ENCODE measurements around the gene FGF8. TPM values are rescaled to one million over a fixed set of nuclear protein-coding genes. Genes with fewer than 3 reads are reported as not detected.

Gene FGF8
- total and polyA plus RNA-seq, 9 of the 15 experiments (the other 6 are each of a cell fraction or from before 2014, with no cell fraction given) = 0.13 to 0.82 (median 0.37) TPM; not detected in 5

GRCh38 chr10:101824736-101825135 is 48.8 kb upstream of the FGF8 start (continued):
- TF ChIP-seq E2F8 (IDR thresholded peaks at IDR 0.05; ENCODE audit: low read depth, partially characterized antibody) = no peak
- no peak for TF ChIP-seq ATF1 (CRISPR knock-in tag; IDR thresholded peaks at IDR 0.05)
- TF ChIP-seq ATF1 (tag; IDR thresholded peaks at IDR 0.05) = peak; percentile 42; the same call in 1 of the 2 replicates
- TF ChIP-seq TRIM28 (IDR thresholded peaks at IDR 0.05) = no peak
- TF ChIP-seq, protein P1, sequence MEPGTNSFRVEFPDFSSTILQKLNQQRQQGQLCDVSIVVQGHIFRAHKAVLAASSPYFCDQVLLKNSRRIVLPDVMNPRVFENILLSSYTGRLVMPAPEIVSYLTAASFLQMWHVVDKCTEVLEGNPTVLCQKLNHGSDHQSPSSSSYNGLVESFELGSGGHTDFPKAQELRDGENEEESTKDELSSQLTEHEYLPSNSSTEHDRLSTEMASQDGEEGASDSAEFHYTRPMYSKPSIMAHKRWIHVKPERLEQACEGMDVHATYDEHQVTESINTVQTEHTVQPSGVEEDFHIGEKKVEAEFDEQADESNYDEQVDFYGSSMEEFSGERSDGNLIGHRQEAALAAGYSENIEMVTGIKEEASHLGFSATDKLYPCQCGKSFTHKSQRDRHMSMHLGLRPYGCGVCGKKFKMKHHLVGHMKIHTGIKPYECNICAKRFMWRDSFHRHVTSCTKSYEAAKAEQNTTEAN (CRISPR knock-in tag; IDR thresholded peaks at IDR 0.05) = no peak
- TF ChIP-seq FOS (IDR thresholded peaks at IDR 0.05; ENCODE audit: extremely low read depth, insufficient read length) = no peak
- no peak for TF ChIP-seq UBTF (IDR thresholded peaks at IDR 0.05; ENCODE audit: borderline replicate concordance in 1 of 2, low read depth in 2 of 2, low read length in 2 of 2)
- TF ChIP-seq ZNF217 (CRISPR knock-in tag; IDR thresholded peaks at IDR 0.05) = no peak
- TF ChIP-seq DNMT1 (IDR thresholded peaks at IDR 0.05) = no peak
- TF ChIP-seq, protein P2, sequence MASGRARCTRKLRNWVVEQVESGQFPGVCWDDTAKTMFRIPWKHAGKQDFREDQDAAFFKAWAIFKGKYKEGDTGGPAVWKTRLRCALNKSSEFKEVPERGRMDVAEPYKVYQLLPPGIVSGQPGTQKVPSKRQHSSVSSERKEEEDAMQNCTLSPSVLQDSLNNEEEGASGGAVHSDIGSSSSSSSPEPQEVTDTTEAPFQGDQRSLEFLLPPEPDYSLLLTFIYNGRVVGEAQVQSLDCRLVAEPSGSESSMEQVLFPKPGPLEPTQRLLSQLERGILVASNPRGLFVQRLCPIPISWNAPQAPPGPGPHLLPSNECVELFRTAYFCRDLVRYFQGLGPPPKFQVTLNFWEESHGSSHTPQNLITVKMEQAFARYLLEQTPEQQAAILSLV (tag; IDR thresholded peaks at IDR 0.05) = no peak
- 0 out of 2 replicates have a peak, but pooled peaks have one; percentile 34 for TF ChIP-seq MBD2 (IDR thresholded peaks at IDR 0.05; ENCODE audit: borderline replicate concordance, low read depth)
- peak; percentile 84 for TF ChIP-seq TAL1 (IDR thresholded peaks at IDR 0.05)
- TF ChIP-seq RFX5 (IDR thresholded peaks at IDR 0.05; ENCODE audit: low read depth, low read length) = no peak
- no peak for TF ChIP-seq LARP7 (IDR thresholded peaks at IDR 0.05)
- TF ChIP-seq RBM22 (IDR thresholded peaks at IDR 0.05; ENCODE audit: low read depth, low read length, poor library complexity, severe bottlenecking) = no peak
- no peak for TF ChIP-seq ZNF717 (CRISPR knock-in tag; IDR thresholded peaks at IDR 0.05)
- TF ChIP-seq MCM3 (IDR thresholded peaks at IDR 0.05) = no peak
- TF ChIP-seq KLF10 (CRISPR knock-in tag; IDR thresholded peaks at IDR 0.05) = no peak
- no peak for TF ChIP-seq CAMTA2 (CRISPR knock-in tag; conservative IDR thresholded peaks at IDR 0.05)
- no peak for TF ChIP-seq PURB (CRISPR knock-in tag; IDR thresholded peaks at IDR 0.05; ENCODE audit: low read depth)
- TF ChIP-seq RBM14 (IDR thresholded peaks at IDR 0.05; ENCODE audit: borderline replicate concordance, insufficient read depth, low read depth, low read length) = no peak
- TF ChIP-seq, protein P3, sequence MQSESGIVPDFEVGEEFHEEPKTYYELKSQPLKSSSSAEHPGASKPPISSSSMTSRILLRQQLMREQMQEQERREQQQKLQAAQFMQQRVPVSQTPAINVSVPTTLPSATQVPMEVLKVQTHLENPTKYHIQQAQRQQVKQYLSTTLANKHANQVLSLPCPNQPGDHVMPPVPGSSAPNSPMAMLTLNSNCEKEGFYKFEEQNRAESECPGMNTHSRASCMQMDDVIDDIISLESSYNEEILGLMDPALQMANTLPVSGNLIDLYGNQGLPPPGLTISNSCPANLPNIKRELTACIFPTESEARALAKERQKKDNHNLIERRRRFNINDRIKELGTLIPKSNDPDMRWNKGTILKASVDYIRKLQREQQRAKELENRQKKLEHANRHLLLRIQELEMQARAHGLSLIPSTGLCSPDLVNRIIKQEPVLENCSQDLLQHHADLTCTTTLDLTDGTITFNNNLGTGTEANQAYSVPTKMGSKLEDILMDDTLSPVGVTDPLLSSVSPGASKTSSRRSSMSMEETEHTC (IDR thresholded peaks at IDR 0.05) = peak; percentile 79
- peak; percentile 34; the same call in 1 of the 2 replicates for TF ChIP-seq L3MBTL2 (IDR thresholded peaks at IDR 0.05)
- TF ChIP-seq TRIM24 (IDR thresholded peaks at IDR 0.05) = peak in 1 of 2 experiments; percentile 49; a peak in 1 of 4 replicates

All from K562 (cell line).